Measurements from ENCODE around the gene DNAJC13.

DNAJC13 gene

GRCh38 chr3:132537297-132537696, 120.0 kb downstream of the DNAJC13 start:
- H3K79me2 ChIP-seq (ENCODE audit: insufficient read depth, low read length), result no peaks in the 10 kb centered on the region
- no peaks in the 10 kb centered on the region for H3F3A ChIP-seq (ENCODE audit: low read depth)
- H3K27me3 ChIP-seq (ENCODE audit: insufficient read depth, low read length, poor library complexity, severe bottlenecking), result no peaks in the 10 kb centered on the region
- no peak overlapping the region for H3K4me2 ChIP-seq (ENCODE audit: low read depth, low read length, poor library complexity, severe bottlenecking)
- H3K9me2 ChIP-seq (replicated peaks; ENCODE audit: low read depth, low read length), result no peaks in the 10 kb centered on the region
- no peaks in the 10 kb centered on the region for H4K20me1 ChIP-seq (ENCODE audit: insufficient read depth, low read length, poor library complexity, severe bottlenecking)
- H2AFZ ChIP-seq (ENCODE audit: low read length), result no peak overlapping the region
- no peak overlapping the region for H3K9ac ChIP-seq (ENCODE audit: low read depth, low read length, poor library complexity, severe bottlenecking)
- H3K36me3 ChIP-seq (ENCODE audit: insufficient read depth, low read length), result peaks cover 36% of the 10 kb centered on the region; the same call in 1 of the 2 replicates
- no peaks in the 10 kb centered on the region for H3K9me3 ChIP-seq (ENCODE audit: insufficient read depth, low read depth, low read length)
- peaks cover under 1% of the 10 kb centered on the region for H3K4me1 ChIP-seq (ENCODE audit: insufficient read depth, low read length, poor library complexity, severe bottlenecking)
- TF ChIP-seq EZH2phosphoT487 (IDR thresholded peaks at IDR 0.05; ENCODE audit: borderline replicate concordance) (no peak), CTCF (conservative IDR thresholded peaks at IDR 0.05; ENCODE audit: low read length) (peak; percentile 38)
- H3K4me3 ChIP-seq (ENCODE audit: low read length, poor library complexity, severe bottlenecking), result no peak overlapping the region

GRCh38 chr3:132538072-132538471, 120.8 kb downstream of the DNAJC13 start:
- no peak overlapping the region for H3K4me2 ChIP-seq (ENCODE audit: low read depth, low read length, poor library complexity, severe bottlenecking)
- H3K4me1 ChIP-seq (ENCODE audit: insufficient read depth, low read length, poor library complexity, severe bottlenecking), result peaks cover 6% of the 10 kb centered on the region
- no peak for TF ChIP-seq EZH2phosphoT487 (IDR thresholded peaks at IDR 0.05; ENCODE audit: borderline replicate concordance)
- no peak for TF ChIP-seq CTCF (conservative IDR thresholded peaks at IDR 0.05; ENCODE audit: low read length)
- H2AFZ ChIP-seq (ENCODE audit: low read length), result no peak overlapping the region
- no peak overlapping the region for H3K9ac ChIP-seq (ENCODE audit: low read depth, low read length, poor library complexity, severe bottlenecking)
- H3K27me3 ChIP-seq (ENCODE audit: insufficient read depth, low read length, poor library complexity, severe bottlenecking), result no peaks in the 10 kb centered on the region
- H3K9me2 ChIP-seq (replicated peaks; ENCODE audit: low read depth, low read length), result no peaks in the 10 kb centered on the region
- no peaks in the 10 kb centered on the region for H3F3A ChIP-seq (ENCODE audit: low read depth)
- H3K36me3 ChIP-seq (ENCODE audit: insufficient read depth, low read length), result peaks cover 35% of the 10 kb centered on the region; the same call in 1 of the 2 replicates
- no peaks in the 10 kb centered on the region for H4K20me1 ChIP-seq (ENCODE audit: insufficient read depth, low read length, poor library complexity, severe bottlenecking)
- H3K79me2 ChIP-seq (ENCODE audit: insufficient read depth, low read length), result no peaks in the 10 kb centered on the region
- no peaks in the 10 kb centered on the region for H3K9me3 ChIP-seq (ENCODE audit: insufficient read depth, low read depth, low read length)
- H3K4me3 ChIP-seq (ENCODE audit: low read length, poor library complexity, severe bottlenecking), result no peak overlapping the region

- Histone ChIP-seq H4K20me1 (ENCODE audit: insufficient read depth, low read length, poor library complexity, severe bottlenecking) (no peaks in the 10 kb centered on the region), H3K9ac (ENCODE audit: low read depth, low read length, poor library complexity, severe bottlenecking) (no peak overlapping the region), H3K9me2 (replicated peaks; ENCODE audit: low read depth, low read length) (no peaks in the 10 kb centered on the region), H3K4me3 (ENCODE audit: low read length, poor library complexity, severe bottlenecking) (no peak overlapping the region), H3K79me2 (ENCODE audit: insufficient read depth, low read length) (no peaks in the 10 kb centered on the region), H3K4me1 (ENCODE audit: insufficient read depth, low read length, poor library complexity, severe bottlenecking) (peaks cover 6% of the 10 kb centered on the region), H3F3A (ENCODE audit: low read depth) (no peaks in the 10 kb centered on the region), H3K36me3 (ENCODE audit: insufficient read depth, low read length) (peaks cover 35% of the 10 kb centered on the region; the same call in 1 of the 2 replicates), H2AFZ (ENCODE audit: low read length) (no peak overlapping the region), H3K9me3 (ENCODE audit: insufficient read depth, low read depth, low read length) (no peaks in the 10 kb centered on the region), H3K27me3 (ENCODE audit: insufficient read depth, low read length, poor library complexity, severe bottlenecking) (no peaks in the 10 kb centered on the region), H3K4me2 (ENCODE audit: low read depth, low read length, poor library complexity, severe bottlenecking) (no peak overlapping the region)
- TF ChIP-seq EZH2phosphoT487 (IDR thresholded peaks at IDR 0.05; ENCODE audit: borderline replicate concordance) (no peak), CTCF (conservative IDR thresholded peaks at IDR 0.05; ENCODE audit: low read length) (no peak)
These were observed 122.4 kb downstream of the DNAJC13 start for GRCh38 chr3:132539681-132540080.

All from Loucy (cell line).